ENCODE results near the gene CLCA4. TPM values are rescaled to one million over a fixed set of nuclear protein-coding genes. Genes with fewer than 3 reads are reported as not detected.

Gene CLCA4
- total RNA-seq, 2 donors from 2014 or later = not detected

DNA sequence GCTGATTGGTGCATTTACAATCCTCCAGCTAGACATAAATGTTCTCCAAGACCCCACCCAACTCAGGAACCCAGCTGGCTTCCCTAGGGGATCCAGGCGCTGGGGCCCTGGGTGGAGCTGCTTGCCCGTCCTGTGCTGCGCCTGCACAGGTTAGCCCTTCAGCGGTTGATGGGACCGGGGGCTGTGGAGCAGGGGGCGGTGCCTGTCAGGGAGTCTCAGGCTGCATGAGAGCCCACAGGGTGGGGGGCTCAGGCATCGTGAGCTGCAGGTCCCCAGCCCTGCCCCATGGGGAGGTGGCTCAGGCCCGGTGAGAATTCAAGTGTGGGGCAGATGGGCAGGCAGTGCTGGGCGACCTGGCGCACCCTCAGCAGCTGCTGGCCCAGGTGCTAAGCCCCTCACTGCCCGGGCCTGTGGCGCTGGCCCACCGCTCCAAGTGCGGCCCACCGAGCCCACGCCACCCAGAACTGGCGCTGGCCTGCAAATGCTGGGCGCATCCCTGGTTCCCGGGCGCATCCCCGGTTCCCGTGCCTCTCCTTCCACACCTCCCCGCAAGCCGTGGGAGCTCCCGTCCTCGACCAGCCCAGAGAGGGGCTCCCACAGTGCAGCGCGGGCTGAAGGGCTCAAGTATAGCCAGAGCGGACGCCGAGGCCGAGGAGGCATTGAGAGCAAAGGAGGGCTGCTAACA is 23.1 kb upstream of the CLCA4 start:
- Histone ChIP-seq H3K4me3 (ENCODE audit: low read length) (no peak overlapping the region), H3K4me1 (ENCODE audit: control insufficient read depth, insufficient read depth, low read length) (no peaks in the 10 kb centered on the region), H3K9me3 (ENCODE audit: control insufficient read depth, low read length) (peaks cover 6% of the 10 kb centered on the region), H3K27ac (ENCODE audit: low read depth, low read length) (no peak overlapping the region), H3K9ac (ENCODE audit: extremely low read depth, low read length, poor library complexity, severe bottlenecking) (no peak overlapping the region), H3K27me3 (ENCODE audit: control insufficient read depth, insufficient read depth, low read length, poor library complexity, severe bottlenecking) (no peaks in the 10 kb centered on the region), H3K36me3 (ENCODE audit: control insufficient read depth, insufficient read depth, low read length) (no peaks in the 10 kb centered on the region)
- Mint-ChIP-seq H3K27me3 (ENCODE audit: insufficient read depth) (no peaks in the 10 kb centered on the region), H3K36me3 (ENCODE audit: low read depth) (no peaks in the 10 kb centered on the region), H3K9me3 (peaks cover 21% of the 10 kb centered on the region), H3K4me3 (no peak overlapping the region), H3K4me1 (no peaks in the 10 kb centered on the region), H3K27ac (no peak overlapping the region)
- WGBS, 2 experiments (ENCODE audit: insufficient coverage in 1 of 2, insufficient read length in 1 of 2) = 92 to 96% methylated on average over 17 to 32 of the region's 32 CpGs
- no peak for DNase-seq
- TF ChIP-seq, protein P1, sequence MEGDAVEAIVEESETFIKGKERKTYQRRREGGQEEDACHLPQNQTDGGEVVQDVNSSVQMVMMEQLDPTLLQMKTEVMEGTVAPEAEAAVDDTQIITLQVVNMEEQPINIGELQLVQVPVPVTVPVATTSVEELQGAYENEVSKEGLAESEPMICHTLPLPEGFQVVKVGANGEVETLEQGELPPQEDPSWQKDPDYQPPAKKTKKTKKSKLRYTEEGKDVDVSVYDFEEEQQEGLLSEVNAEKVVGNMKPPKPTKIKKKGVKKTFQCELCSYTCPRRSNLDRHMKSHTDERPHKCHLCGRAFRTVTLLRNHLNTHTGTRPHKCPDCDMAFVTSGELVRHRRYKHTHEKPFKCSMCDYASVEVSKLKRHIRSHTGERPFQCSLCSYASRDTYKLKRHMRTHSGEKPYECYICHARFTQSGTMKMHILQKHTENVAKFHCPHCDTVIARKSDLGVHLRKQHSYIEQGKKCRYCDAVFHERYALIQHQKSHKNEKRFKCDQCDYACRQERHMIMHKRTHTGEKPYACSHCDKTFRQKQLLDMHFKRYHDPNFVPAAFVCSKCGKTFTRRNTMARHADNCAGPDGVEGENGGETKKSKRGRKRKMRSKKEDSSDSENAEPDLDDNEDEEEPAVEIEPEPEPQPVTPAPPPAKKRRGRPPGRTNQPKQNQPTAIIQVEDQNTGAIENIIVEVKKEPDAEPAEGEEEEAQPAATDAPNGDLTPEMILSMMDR (conservative IDR thresholded peaks at IDR 0.05) = no peak

DNA sequence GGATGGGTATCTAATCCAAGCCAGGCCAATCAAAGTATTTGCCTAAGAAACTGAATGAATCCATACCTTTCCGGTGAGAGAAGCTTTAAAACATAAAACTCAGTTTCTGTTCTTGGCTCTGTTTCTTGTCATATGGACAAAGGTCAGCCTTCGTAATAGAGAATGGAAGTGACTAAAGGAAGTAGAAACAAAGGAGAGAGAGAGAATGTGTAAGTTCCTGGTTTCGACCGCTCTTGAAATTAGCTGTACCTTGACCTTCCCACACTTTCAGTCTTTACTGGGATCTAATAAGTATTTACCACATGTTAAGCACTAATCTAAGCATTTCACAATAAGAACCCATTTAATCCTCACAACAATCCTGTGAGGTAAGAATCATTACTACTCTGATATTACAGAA is 19.6 kb upstream of the CLCA4 start:
- Histone ChIP-seq H3K36me3 (ENCODE audit: control insufficient read depth, insufficient read depth, low read length) (no peaks in the 10 kb centered on the region), H3K27me3 (ENCODE audit: control insufficient read depth, insufficient read depth, low read length, poor library complexity, severe bottlenecking) (no peaks in the 10 kb centered on the region), H3K4me3 (ENCODE audit: low read length) (no peak overlapping the region), H3K9me3 (ENCODE audit: control insufficient read depth, low read length) (peaks cover 6% of the 10 kb centered on the region), H3K27ac (ENCODE audit: low read depth, low read length) (no peak overlapping the region), H3K4me1 (ENCODE audit: control insufficient read depth, insufficient read depth, low read length) (no peaks in the 10 kb centered on the region), H3K9ac (ENCODE audit: extremely low read depth, low read length, poor library complexity, severe bottlenecking) (no peak overlapping the region)
- Mint-ChIP-seq H3K27ac (no peak overlapping the region), H3K27me3 (ENCODE audit: insufficient read depth) (no peaks in the 10 kb centered on the region), H3K9me3 (peaks cover 21% of the 10 kb centered on the region), H3K4me3 (no peak overlapping the region), H3K4me1 (no peaks in the 10 kb centered on the region), H3K36me3 (ENCODE audit: low read depth) (no peaks in the 10 kb centered on the region)
- WGBS, 2 experiments (ENCODE audit: insufficient coverage in 1 of 2, insufficient read length in 1 of 2) = 94 to 100% methylated on average over 1 to 4 of the region's 4 CpGs
- TF ChIP-seq, protein P1 (conservative IDR thresholded peaks at IDR 0.05) = no peak
- DNase-seq = no peak

DNA sequence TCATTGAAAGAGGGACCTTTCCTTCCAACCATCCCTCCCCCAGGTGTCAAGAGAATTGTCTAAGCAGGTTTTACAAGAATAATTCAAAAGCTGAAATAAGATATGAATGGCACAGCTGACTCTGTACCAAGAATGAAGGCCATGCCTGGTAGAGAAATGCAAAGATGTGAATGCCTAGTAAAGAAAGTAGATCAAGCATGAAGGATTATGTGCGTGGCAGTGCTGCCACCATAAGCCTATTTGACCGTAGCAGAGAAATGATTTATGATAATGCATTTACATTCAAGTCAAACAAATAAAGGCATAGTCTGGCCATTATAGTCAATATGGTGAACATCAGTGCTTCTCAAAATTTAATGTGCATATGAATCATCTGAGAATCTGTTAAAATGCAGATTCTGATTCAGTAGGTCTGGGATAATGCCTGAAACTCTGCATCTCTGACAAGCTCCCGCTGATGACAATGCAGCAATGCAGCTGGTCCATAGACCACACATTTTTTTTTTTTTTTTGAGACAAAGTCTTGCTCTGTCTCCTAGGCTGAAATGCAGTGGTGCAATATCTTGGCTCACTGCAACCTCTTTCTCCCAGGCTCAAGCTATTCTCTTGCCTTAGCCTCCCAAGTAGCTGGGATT is 16.6 kb upstream of the CLCA4 start:
- H3K9ac ChIP-seq (ENCODE audit: extremely low read depth, low read length, poor library complexity, severe bottlenecking) = no peak overlapping the region

More for the DNA sequence above, 16.6 kb upstream of the CLCA4 start:
- Histone ChIP-seq H3K9me3 (ENCODE audit: control insufficient read depth, low read length) (no peaks in the 10 kb centered on the region), H3K27me3 (ENCODE audit: control insufficient read depth, insufficient read depth, low read length, poor library complexity, severe bottlenecking) (no peaks in the 10 kb centered on the region), H3K4me3 (ENCODE audit: low read length) (no peak overlapping the region), H3K36me3 (ENCODE audit: control insufficient read depth, insufficient read depth, low read length) (no peaks in the 10 kb centered on the region), H3K4me1 (ENCODE audit: control insufficient read depth, insufficient read depth, low read length) (no peaks in the 10 kb centered on the region), H3K27ac (ENCODE audit: low read depth, low read length) (no peak overlapping the region)
- Mint-ChIP-seq H3K27me3 (ENCODE audit: insufficient read depth) (no peaks in the 10 kb centered on the region), H3K27ac (no peak overlapping the region), H3K4me3 (no peak overlapping the region), H3K36me3 (ENCODE audit: low read depth) (no peaks in the 10 kb centered on the region), H3K4me1 (no peaks in the 10 kb centered on the region), H3K9me3 (peaks cover 3% of the 10 kb centered on the region)
- 92 to 100% methylated on average over 2 to 3 of the region's 3 CpGs for WGBS, 2 experiments (ENCODE audit: insufficient coverage in 1 of 2, insufficient read length in 1 of 2)
- DNase-seq = no peak
- TF ChIP-seq, protein P1 (conservative IDR thresholded peaks at IDR 0.05) = no peak
